Neural cell (in vitro differentiated cells): ENCODE results near the gene OAS3.

Experiments
- CTCF ChIP-seq: fragments of 450-650 bp; IDR thresholded peaks from 2 replicates; pipeline ENCODE4 v1.5.1; 2014; ENCODE audit warnings: antibody characterized with exemption, mild to moderate bottlenecking, moderate library complexity; ENCODE audit not compliant: poor library complexity, severe bottlenecking
- SMC3 ChIP-seq: fragments of 450-650 bp; conservative IDR thresholded peaks from 2 replicates; pipeline ENCODE4 v1.6.1; 2014; ENCODE audit warnings: antibody characterized with exemption, mild to moderate bottlenecking, moderate library complexity; ENCODE audit not compliant: poor library complexity

GRCh38 chr12:112936264-112936663 is 2.0 kb upstream of the OAS3 start:
- TF ChIP-seq CTCF (no peak), SMC3 (no peak)
